ENCODE measurements around the gene BCL2.

Gene BCL2

DNA sequence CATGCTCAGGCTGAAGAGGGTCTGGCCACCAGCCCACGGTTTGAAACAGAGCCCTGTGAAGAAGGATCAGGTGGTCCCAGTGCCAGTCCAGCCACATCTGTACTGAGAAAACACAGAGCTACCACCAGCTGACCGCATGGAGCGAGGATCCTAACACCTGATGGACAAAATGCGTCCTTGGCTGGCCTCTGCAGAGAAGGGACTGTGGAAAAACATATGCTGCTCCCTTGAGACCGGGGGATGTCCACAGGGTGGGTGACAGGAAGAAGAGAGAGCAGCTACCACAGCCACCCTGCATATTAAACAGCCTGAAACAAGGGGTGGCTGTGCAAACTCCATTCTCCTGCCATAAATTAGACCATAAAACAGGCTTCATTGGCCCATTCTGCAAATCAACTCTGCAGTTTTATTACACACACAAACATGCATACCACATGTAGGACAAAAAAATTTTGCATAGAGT is 137.2 kb downstream of the BCL2 start:
- no peak overlapping the region for H3K4me3 ChIP-seq (ENCODE audit: low read length)
- H3K36me3 ChIP-seq (ENCODE audit: control insufficient read depth, insufficient read depth, low read length), result no peaks in the 10 kb centered on the region
- H3K9me3 ChIP-seq (ENCODE audit: control insufficient read depth, insufficient read depth, low read length), result no peaks in the 10 kb centered on the region
- WGBS (ENCODE audit: insufficient coverage, insufficient read length), result no CpG with 5 or more reads among the region's 5 CpGs
- no peaks in the 10 kb centered on the region for H3K27me3 ChIP-seq (ENCODE audit: control insufficient read depth, insufficient read depth, low read length)
- H3K4me1 ChIP-seq (ENCODE audit: control insufficient read depth, insufficient read depth, low read length), result peaks cover 2% of the 10 kb centered on the region; the same call in 1 of the 2 replicates
- no peak for DNase-seq (ENCODE audit: low read depth, low spot score)
- no peak overlapping the region for H3K27ac ChIP-seq (ENCODE audit: low read length)

DNA sequence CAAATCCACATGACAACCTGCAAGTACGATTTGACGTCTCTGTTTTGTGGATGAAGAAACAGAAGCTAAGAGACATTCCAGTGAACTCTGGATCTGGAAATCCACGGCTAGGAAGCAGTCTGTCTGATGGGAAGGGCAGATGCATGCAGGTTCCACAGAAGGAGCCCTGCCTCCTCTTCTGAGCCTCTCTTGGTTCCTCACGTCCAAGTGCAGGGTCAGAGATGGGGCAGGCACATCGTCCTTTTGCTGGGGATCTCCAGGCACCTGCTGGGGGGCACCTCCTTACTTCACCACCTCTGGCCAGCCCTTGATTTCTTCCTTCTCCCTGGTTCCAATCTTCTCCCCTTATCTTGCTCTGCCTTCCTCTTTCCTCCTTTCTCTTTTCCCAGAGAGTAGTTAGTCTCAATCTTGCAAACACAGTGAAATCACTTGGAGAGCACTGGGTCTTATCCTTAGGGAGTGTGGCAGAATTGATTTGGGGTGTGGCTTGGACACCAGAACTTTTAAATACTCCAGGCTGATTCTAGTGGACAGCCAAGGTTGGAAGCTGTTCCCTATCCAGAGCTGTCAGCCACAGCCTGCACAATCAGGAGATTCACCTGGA is 137.8 kb downstream of the BCL2 start:
- Histone ChIP-seq H3K4me3 (ENCODE audit: low read length) (no peak overlapping the region), H3K9me3 (ENCODE audit: control insufficient read depth, insufficient read depth, low read length) (no peaks in the 10 kb centered on the region), H3K27me3 (ENCODE audit: control insufficient read depth, insufficient read depth, low read length) (no peaks in the 10 kb centered on the region), H3K36me3 (ENCODE audit: control insufficient read depth, insufficient read depth, low read length) (no peaks in the 10 kb centered on the region), H3K4me1 (ENCODE audit: control insufficient read depth, insufficient read depth, low read length) (peaks cover 2% of the 10 kb centered on the region; the same call in 1 of the 2 replicates), H3K27ac (ENCODE audit: low read length) (no peak overlapping the region)
- no CpG with 5 or more reads among the region's 5 CpGs for WGBS (ENCODE audit: insufficient coverage, insufficient read length)
- DNase-seq (ENCODE audit: low read depth, low spot score), result no peak

DNA sequence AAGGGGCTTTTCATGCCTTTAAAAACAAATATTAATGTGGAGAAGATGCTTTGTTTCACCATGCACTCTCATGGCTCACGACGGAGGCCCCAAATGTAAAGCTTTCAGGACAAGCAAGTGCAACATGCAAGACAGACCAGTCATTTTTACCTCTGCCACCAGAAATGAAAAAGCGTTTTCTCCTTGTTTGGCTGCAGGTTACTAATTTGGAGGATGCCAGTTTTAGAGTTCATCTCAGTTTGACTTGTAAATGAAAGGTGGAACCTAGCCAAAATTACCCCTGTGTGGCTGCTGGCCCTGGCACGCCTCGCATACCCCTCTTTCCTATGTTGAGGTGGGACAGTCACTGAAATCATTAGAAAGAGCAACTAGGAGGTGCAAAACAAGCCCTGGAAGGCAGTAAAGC is 138.6 kb downstream of the BCL2 start:
- WGBS (ENCODE audit: insufficient coverage, insufficient read length), result no CpG with 5 or more reads among the region's 5 CpGs
- no peak for DNase-seq (ENCODE audit: low read depth, low spot score)
- Histone ChIP-seq H3K9me3 (ENCODE audit: control insufficient read depth, insufficient read depth, low read length) (no peaks in the 10 kb centered on the region), H3K4me1 (ENCODE audit: control insufficient read depth, insufficient read depth, low read length) (peaks cover 2% of the 10 kb centered on the region; the same call in 1 of the 2 replicates), H3K27me3 (ENCODE audit: control insufficient read depth, insufficient read depth, low read length) (no peaks in the 10 kb centered on the region), H3K36me3 (ENCODE audit: control insufficient read depth, insufficient read depth, low read length) (no peaks in the 10 kb centered on the region), H3K27ac (ENCODE audit: low read length) (no peak overlapping the region), H3K4me3 (ENCODE audit: low read length) (no peak overlapping the region)

DNA sequence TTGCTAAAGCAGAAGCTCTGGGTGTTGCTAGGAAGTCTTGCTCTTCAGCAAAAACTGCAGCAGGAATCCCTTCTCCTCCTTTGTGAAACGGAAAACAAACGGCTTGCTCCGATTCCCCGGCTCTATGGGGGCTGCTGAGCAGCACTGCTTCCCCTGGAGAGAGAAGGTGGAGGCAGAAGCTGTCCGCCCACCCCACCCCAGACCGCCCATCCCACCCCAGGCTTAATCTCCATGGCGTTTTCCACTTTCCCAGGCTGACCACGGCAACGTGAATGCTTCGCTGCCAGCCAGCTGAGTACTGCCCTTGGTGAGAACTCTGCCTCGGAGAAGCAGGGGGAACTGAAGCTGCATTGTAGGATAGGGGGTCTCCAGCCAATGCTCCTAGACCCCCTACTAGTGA is 139.2 kb downstream of the BCL2 start:
- no peaks in the 10 kb centered on the region for H3K9me3 ChIP-seq (ENCODE audit: control insufficient read depth, insufficient read depth, low read length)
- no peak overlapping the region for H3K4me3 ChIP-seq (ENCODE audit: low read length)
- no peak for DNase-seq (ENCODE audit: low read depth, low spot score)
- WGBS (ENCODE audit: insufficient coverage, insufficient read length), result no CpG with 5 or more reads among the region's 11 CpGs
- no peak overlapping the region for H3K27ac ChIP-seq (ENCODE audit: low read length)
- H3K36me3 ChIP-seq (ENCODE audit: control insufficient read depth, insufficient read depth, low read length), result no peaks in the 10 kb centered on the region
- peaks cover 2% of the 10 kb centered on the region; the same call in 1 of the 2 replicates for H3K4me1 ChIP-seq (ENCODE audit: control insufficient read depth, insufficient read depth, low read length)
- no peaks in the 10 kb centered on the region for H3K27me3 ChIP-seq (ENCODE audit: control insufficient read depth, insufficient read depth, low read length)

DNA sequence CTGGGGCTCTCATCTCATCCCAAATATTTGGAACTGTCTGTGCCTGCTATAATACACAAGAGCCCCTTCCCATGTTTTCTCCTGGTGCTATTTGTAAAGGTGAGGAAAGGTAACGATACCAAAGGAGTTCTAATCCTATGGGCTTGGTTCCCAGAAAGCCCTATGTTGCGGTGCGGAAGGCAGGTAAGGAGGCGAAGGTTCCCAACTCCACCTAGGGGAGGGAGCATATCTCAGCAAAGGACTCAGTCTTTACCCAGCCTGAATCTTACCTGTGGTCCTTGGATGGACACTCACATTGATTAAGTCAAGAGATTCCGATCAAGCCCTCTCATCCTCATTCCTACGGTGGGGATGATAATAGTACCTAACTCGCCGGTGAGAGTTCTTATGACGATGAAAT is 140.1 kb downstream of the BCL2 start:
- no peaks in the 10 kb centered on the region for H3K9me3 ChIP-seq (ENCODE audit: control insufficient read depth, insufficient read depth, low read length)
- no peak overlapping the region for H3K27ac ChIP-seq (ENCODE audit: low read length)
- peaks cover 2% of the 10 kb centered on the region; the same call in 1 of the 2 replicates for H3K4me1 ChIP-seq (ENCODE audit: control insufficient read depth, insufficient read depth, low read length)
- no peaks in the 10 kb centered on the region for H3K36me3 ChIP-seq (ENCODE audit: control insufficient read depth, insufficient read depth, low read length)
- DNase-seq (ENCODE audit: low read depth, low spot score), result no peak
- no peaks in the 10 kb centered on the region for H3K27me3 ChIP-seq (ENCODE audit: control insufficient read depth, insufficient read depth, low read length)
- WGBS (ENCODE audit: insufficient coverage, insufficient read length), result no CpG with 5 or more reads among the region's 9 CpGs
- no peak overlapping the region for H3K4me3 ChIP-seq (ENCODE audit: low read length)

DNA sequence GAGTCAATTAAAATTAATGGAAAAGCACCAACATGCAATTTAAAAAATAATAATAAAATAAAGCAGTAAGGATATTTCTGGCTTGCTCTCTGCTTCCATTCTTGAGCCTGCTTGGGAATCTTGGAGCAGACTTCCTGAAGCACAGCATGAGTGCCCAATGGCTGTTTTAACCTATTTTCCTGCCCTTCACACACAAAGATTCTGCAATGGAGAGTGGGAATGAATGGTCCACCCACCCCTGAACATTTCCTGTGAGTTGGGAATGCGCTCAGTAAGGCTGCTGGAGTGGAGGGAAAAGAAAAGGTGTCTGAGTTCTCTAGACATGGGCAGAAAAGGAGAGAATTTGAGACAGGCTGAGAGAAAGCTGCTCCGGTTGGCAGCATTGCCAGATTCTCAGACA is 140.6 kb downstream of the BCL2 start:
- H3K36me3 ChIP-seq (ENCODE audit: control insufficient read depth, insufficient read depth, low read length), result no peaks in the 10 kb centered on the region
- H3K4me3 ChIP-seq (ENCODE audit: low read length), result no peak overlapping the region
- peaks cover 2% of the 10 kb centered on the region; the same call in 1 of the 2 replicates for H3K4me1 ChIP-seq (ENCODE audit: control insufficient read depth, insufficient read depth, low read length)
- no peaks in the 10 kb centered on the region for H3K27me3 ChIP-seq (ENCODE audit: control insufficient read depth, insufficient read depth, low read length)
- no peak overlapping the region for H3K27ac ChIP-seq (ENCODE audit: low read length)
- WGBS (ENCODE audit: insufficient coverage, insufficient read length), result no CpG with 5 or more reads among the region's 2 CpGs
- no peaks in the 10 kb centered on the region for H3K9me3 ChIP-seq (ENCODE audit: control insufficient read depth, insufficient read depth, low read length)
- DNase-seq (ENCODE audit: low read depth, low spot score), result no peak

DNA sequence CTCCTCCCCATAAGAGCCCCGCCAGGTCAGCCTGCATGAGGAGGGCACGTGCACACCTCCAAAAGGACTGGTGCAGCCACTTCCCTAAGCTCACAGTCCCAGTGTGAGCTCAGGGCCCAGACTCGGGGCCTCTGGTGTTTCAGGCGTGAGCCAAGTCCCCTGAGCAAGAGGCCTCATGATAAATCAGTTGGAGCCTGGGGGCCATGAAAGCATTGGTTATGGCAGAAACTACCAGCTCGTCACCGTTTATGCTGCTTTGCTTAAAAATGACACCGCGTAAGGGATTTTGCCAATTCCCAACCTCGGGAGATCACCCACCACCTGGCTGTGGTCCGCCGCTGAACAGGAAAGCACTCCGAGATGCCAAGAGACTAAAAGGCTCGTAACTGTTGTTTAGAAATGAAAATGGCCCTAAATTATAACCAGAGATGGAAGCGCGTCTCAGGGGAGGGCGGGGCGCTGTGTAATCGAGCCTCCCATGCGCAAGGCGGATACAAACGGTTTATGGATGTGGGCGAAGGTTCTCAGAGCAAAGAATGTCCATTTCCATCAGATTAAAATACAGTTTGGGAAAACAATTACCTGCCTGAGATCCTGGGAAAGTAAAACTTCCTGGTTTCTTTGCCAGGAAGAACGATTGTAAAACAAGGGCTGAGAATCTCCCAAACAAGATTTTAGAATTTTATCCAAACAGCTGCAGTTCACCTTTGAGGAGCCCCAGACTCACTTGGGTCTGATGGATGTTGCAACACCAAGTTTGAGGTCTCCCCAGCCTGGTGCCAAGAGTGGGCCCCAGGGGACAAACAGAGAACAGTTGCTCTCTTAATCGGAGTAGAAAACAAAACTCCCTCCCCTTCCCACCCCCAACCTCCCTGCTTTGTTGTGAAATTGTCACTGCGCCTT is 141.4 kb downstream of the BCL2 start:
- Histone ChIP-seq H3K27ac (ENCODE audit: low read length) (no peak overlapping the region), H3K27me3 (ENCODE audit: control insufficient read depth, insufficient read depth, low read length) (no peaks in the 10 kb centered on the region), H3K9me3 (ENCODE audit: control insufficient read depth, insufficient read depth, low read length) (no peaks in the 10 kb centered on the region), H3K4me1 (ENCODE audit: control insufficient read depth, insufficient read depth, low read length) (peaks cover 2% of the 10 kb centered on the region; the same call in 1 of the 2 replicates), H3K36me3 (ENCODE audit: control insufficient read depth, insufficient read depth, low read length) (no peaks in the 10 kb centered on the region), H3K4me3 (ENCODE audit: low read length) (no peak overlapping the region)
- DNase-seq (ENCODE audit: low read depth, low spot score), result no peak
- no CpG with 5 or more reads among the region's 25 CpGs for WGBS (ENCODE audit: insufficient coverage, insufficient read length)

DNA sequence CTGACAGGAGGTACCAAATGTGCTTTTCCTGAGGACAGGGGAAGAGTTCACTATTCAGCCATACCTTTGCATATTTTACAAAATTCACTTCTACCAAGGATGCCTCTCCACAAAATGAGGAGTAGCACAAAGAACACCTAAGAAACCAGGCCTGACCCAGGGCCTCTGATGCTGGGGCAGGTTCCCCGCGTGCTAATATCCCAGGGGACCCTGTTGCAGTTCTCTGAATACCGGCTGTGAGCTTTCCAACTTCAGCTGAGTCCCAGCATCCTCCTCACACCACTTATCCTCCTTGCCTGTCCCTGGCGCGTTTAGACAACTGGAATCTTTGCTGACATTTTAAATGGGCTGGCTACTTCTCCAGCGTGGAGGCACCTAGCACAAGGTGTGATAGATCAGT is 142.3 kb downstream of the BCL2 start:
- Histone ChIP-seq H3K27me3 (ENCODE audit: control insufficient read depth, insufficient read depth, low read length) (no peaks in the 10 kb centered on the region), H3K4me1 (ENCODE audit: control insufficient read depth, insufficient read depth, low read length) (peaks cover 2% of the 10 kb centered on the region; the same call in 1 of the 2 replicates), H3K9me3 (ENCODE audit: control insufficient read depth, insufficient read depth, low read length) (no peaks in the 10 kb centered on the region), H3K27ac (ENCODE audit: low read length) (no peak overlapping the region), H3K4me3 (ENCODE audit: low read length) (no peak overlapping the region), H3K36me3 (ENCODE audit: control insufficient read depth, insufficient read depth, low read length) (no peaks in the 10 kb centered on the region)
- WGBS (ENCODE audit: insufficient coverage, insufficient read length), result no CpG with 5 or more reads among the region's 6 CpGs
- no peak for DNase-seq (ENCODE audit: low read depth, low spot score)

DNA sequence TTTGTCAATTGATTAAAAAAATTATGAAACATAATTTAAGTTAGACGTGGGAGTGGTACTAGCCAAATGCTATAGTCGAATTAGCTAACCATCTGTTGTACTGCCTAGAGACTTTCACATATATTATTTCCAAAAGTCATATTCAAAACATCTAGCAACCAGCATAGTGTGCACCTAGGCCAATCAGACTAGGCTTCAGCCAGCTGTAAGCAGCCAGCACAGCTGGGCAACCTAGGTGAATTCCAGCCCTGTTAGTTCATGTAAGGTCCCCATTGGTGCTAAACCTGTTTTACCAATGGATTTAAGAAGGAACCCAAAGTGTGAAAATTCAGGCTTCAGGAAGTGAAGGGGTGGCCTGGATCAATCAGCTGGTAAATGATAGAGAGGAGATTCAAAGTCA is 144.3 kb downstream of the BCL2 start:
- no CpG with 5 or more reads among the region's 2 CpGs for WGBS (ENCODE audit: insufficient coverage, insufficient read length)
- Histone ChIP-seq H3K4me3 (ENCODE audit: low read length) (no peak overlapping the region), H3K4me1 (ENCODE audit: control insufficient read depth, insufficient read depth, low read length) (peaks cover 2% of the 10 kb centered on the region; the same call in 1 of the 2 replicates), H3K27me3 (ENCODE audit: control insufficient read depth, insufficient read depth, low read length) (no peaks in the 10 kb centered on the region), H3K27ac (ENCODE audit: low read length) (no peak overlapping the region), H3K9me3 (ENCODE audit: control insufficient read depth, insufficient read depth, low read length) (no peaks in the 10 kb centered on the region), H3K36me3 (ENCODE audit: control insufficient read depth, insufficient read depth, low read length) (no peaks in the 10 kb centered on the region)
- DNase-seq (ENCODE audit: low read depth, low spot score), result no peak

DNA sequence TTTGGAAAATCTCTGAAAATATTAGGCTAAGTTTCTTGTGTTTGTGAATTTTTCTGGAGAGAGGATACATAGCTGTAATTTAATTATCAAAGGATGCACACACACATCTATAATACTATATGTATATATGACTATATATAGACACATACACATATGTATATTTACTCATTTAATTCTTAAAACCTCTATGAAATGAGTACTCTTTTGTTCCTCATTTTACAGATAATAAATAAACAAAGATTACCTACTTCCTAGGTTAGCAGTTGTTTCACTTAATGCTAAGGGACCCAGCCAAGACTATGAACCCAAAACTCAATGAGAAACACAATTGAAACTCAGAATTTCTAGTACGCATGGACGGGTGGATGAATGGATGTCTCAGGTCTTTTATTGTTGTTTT is 145.6 kb downstream of the BCL2 start:
- Histone ChIP-seq H3K9me3 (ENCODE audit: control insufficient read depth, insufficient read depth, low read length) (no peaks in the 10 kb centered on the region), H3K4me3 (ENCODE audit: low read length) (no peak overlapping the region), H3K27me3 (ENCODE audit: control insufficient read depth, insufficient read depth, low read length) (no peaks in the 10 kb centered on the region), H3K27ac (ENCODE audit: low read length) (no peak overlapping the region), H3K4me1 (ENCODE audit: control insufficient read depth, insufficient read depth, low read length) (peaks cover 1% of the 10 kb centered on the region; the same call in 1 of the 2 replicates), H3K36me3 (ENCODE audit: control insufficient read depth, insufficient read depth, low read length) (no peaks in the 10 kb centered on the region)
- no peak for DNase-seq (ENCODE audit: low read depth, low spot score)
- no CpG with 5 or more reads among the region's 2 CpGs for WGBS (ENCODE audit: insufficient coverage, insufficient read length)
